PC-9 (cell line): ENCODE data around the gene ATP2B2.

Source experiments
- EZH2 ChIP-seq: fragments of 200-600 bp; sonication (generic); IDR thresholded peaks from 2 replicates; pipeline ENCODE4 v1.8.0; 2017; ENCODE audit warnings: antibody characterized with exemption, low read depth
- TF ChIP-seq, protein P1 (sequence below): fragments of 200-600 bp; sonication (generic); conservative IDR thresholded peaks from 2 replicates; pipeline ENCODE4 v1.6.1; 2017; ENCODE audit warnings: mixed run types, antibody characterized with exemption, mild to moderate bottlenecking, moderate library complexity

DNA sequence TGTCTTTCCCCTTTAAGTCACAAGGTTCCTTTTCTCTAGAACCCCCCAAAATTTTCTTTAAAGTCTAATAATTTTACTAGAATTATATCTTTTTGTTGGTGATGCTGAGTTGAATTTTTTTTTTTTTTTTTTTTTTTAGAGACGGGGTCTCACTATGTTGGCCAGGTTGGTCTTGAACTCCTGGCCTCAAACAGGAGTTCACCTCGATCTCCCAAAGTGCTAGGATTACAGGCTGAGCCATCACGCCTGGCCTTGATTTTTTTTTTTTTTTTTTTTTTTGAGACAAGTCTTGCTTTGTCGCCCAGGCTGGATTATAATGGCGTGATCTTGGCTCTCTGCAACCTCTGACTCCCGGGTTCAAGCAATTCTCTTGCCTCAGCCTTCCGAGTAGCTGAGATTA, 196.7 kb downstream of the ATP2B2 start:
- TF ChIP-seq, protein P1, sequence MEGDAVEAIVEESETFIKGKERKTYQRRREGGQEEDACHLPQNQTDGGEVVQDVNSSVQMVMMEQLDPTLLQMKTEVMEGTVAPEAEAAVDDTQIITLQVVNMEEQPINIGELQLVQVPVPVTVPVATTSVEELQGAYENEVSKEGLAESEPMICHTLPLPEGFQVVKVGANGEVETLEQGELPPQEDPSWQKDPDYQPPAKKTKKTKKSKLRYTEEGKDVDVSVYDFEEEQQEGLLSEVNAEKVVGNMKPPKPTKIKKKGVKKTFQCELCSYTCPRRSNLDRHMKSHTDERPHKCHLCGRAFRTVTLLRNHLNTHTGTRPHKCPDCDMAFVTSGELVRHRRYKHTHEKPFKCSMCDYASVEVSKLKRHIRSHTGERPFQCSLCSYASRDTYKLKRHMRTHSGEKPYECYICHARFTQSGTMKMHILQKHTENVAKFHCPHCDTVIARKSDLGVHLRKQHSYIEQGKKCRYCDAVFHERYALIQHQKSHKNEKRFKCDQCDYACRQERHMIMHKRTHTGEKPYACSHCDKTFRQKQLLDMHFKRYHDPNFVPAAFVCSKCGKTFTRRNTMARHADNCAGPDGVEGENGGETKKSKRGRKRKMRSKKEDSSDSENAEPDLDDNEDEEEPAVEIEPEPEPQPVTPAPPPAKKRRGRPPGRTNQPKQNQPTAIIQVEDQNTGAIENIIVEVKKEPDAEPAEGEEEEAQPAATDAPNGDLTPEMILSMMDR = no peak
- no peak for TF ChIP-seq EZH2
